HCT116 (cell line): ENCODE results near the gene TMEM11. TPM values are rescaled to one million over a fixed set of nuclear protein-coding genes. Genes with fewer than 3 reads are reported as not detected.

Source experiments
- ATAC-seq: fragments of 200-7000 bp; cut with Tn5 transposase; 2 replicates; pipeline ENCODE4 v1.9.1; 2020; ENCODE audit warnings: mild to moderate bottlenecking, moderate library complexity
- BruUV-seq: library from RNA; stranded (reverse); fragments of 400-500 nt; replicated peaks from 2 replicates; lab custom pipeline; 2021; lab: Mats Ljungman, UMichigan
- CTCF ChIA-PET: fragments of 300-600 bp; sonication (Branson Sonifier 250); formaldehyde crosslinking; loops from one replicate; lab custom pipeline; 2021; ENCODE audit warnings: antibody characterized with exemption; lab: Charles Lee
- POLR2A ChIA-PET: fragments of 300-600, 350-600 bp; sonication (Branson Sonifier 250); formaldehyde crosslinking; loops from one replicate; lab custom pipeline; 2021; ENCODE audit warnings: antibody characterized with exemption; lab: Charles Lee
- RAD21 ChIA-PET, 2 experiments: fragments of 300-600 bp; sonication (Branson Sonifier 250); formaldehyde crosslinking; loops; one replicate each; lab custom pipeline; 2023; ENCODE audit warnings: low total read pairs in 2 of 2; ENCODE audit not compliant: uncharacterized antibody in 2 of 2, unreplicated experiment in 2 of 2, low non-redundant PET in 1 of 2; lab: Charles Lee
- DNase-seq: peaks from one replicate; pipeline ENCODE4 v3.0.0-alpha.2; 2010; ENCODE audit warnings: low read depth, low spot score
- H2AFZ ChIP-seq: fragments of 200-600 bp; shearing (Covaris generic), sonication (generic); 2 replicates; pipeline ENCODE4 v1.6.1; 2017; ENCODE audit warnings: low read depth, mixed run types, mixed read lengths, antibody characterized with exemption, low read length; ENCODE audit not compliant: poor library complexity, severe bottlenecking
- H3K27ac ChIP-seq: 2 replicates; pipeline ENCODE4 v1.5.1; 2012; ENCODE audit warnings: low read depth, low read length
- H3K27me3 ChIP-seq: fragments of 200-600 bp; sonication (generic); 2 replicates; pipeline ENCODE4 v1.6.1; 2016; ENCODE audit warnings: mixed run types, low read length, mixed read lengths; ENCODE audit not compliant: insufficient read depth
- H3K36me3 ChIP-seq, 2 experiments: fragments of 200-500 bp in 1 of 2; fragments of 200-600 bp in 1 of 2; sonication (Bioruptor generic) in 1 of 2; sonication (generic) in 1 of 2; 2 replicates each; pipeline versions ENCODE4 v1.5.1 to v1.6.1; 2014 to 2016; ENCODE audit warnings: low read length in 2 of 2, inconsistent platforms in 1 of 2, mixed read lengths in 1 of 2, mixed run types in 1 of 2; ENCODE audit not compliant: insufficient read depth in 2 of 2, control insufficient read depth in 1 of 2
- H3K4me1 ChIP-seq, 2 experiments: fragments of 200-600 bp in 1 of 2; sonication (generic) in 1 of 2; 2 replicates each; pipeline versions ENCODE4 v1.5.1 to v1.6.1; 2012 to 2017; ENCODE audit warnings: low read length in 2 of 2, inconsistent platforms in 1 of 2, mild to moderate bottlenecking in 1 of 2, mixed read lengths in 1 of 2, mixed run types in 1 of 2, moderate library complexity in 1 of 2; ENCODE audit not compliant: insufficient read depth in 2 of 2, control insufficient read depth in 1 of 2
- H3K4me2 ChIP-seq: fragments of 200-600 bp; sonication (generic); 2 replicates; pipeline ENCODE4 v1.6.1; 2017; ENCODE audit warnings: mixed run types, low read length, mixed read lengths
- H3K4me3 ChIP-seq, 2 experiments: fragments of 200-600 bp in 1 of 2; sonication (generic) in 1 of 2; replicated peaks in 1 of 2; 2 replicates each; pipeline ENCODE4 v1.5.1; 2011 to 2016; ENCODE audit warnings: low read length in 2 of 2, control low read depth in 1 of 2, low read depth in 1 of 2, mild to moderate bottlenecking in 1 of 2, mixed read lengths in 1 of 2, mixed run types in 1 of 2
- H3K79me2 ChIP-seq: fragments of 200-600 bp; sonication (generic); 2 replicates; pipeline ENCODE4 v1.6.1; 2017; ENCODE audit warnings: mild to moderate bottlenecking, mixed run types, low read length, moderate library complexity, mixed read lengths; ENCODE audit not compliant: insufficient read depth
- H3K9ac ChIP-seq: fragments of 200-600 bp; sonication (generic); 2 replicates; pipeline ENCODE4 v1.6.1; 2016; ENCODE audit warnings: low read length, mixed read lengths
- H3K9me2 ChIP-seq: fragments of 200-600 bp; sonication (generic), shearing (Covaris generic); 2 replicates; pipeline ENCODE4 v1.6.1; 2017; ENCODE audit warnings: mixed run types, mild to moderate bottlenecking, moderate library complexity; ENCODE audit not compliant: insufficient read depth
- H3K9me3 ChIP-seq, 2 experiments: fragments of 200-500 bp in 1 of 2; fragments of 200-600 bp in 1 of 2; sonication (Bioruptor generic) in 1 of 2; sonication (generic) in 1 of 2; 2 replicates each; pipeline ENCODE4 v1.6.1; 2014 to 2017; ENCODE audit warnings: low read length in 2 of 2, mixed read lengths in 2 of 2, inconsistent platforms in 1 of 2, low read depth in 1 of 2, mild to moderate bottlenecking in 1 of 2, mixed run types in 1 of 2, moderate library complexity in 1 of 2; ENCODE audit not compliant: control insufficient read depth in 1 of 2, insufficient read depth in 1 of 2
- H4K20me1 ChIP-seq: fragments of 200-600 bp; sonication (generic), shearing (Covaris generic); 2 replicates; pipeline ENCODE4 v1.6.1; 2017; ENCODE audit warnings: mixed run types, mild to moderate bottlenecking, moderate library complexity; ENCODE audit not compliant: insufficient read depth
- CBX3 ChIP-seq: IDR thresholded peaks from 2 replicates; pipeline ENCODE4 v1.6.1; 2012; ENCODE audit warnings: low read depth
- CEBPB ChIP-seq: IDR thresholded peaks from 2 replicates; pipeline ENCODE4 v1.6.1; 2012; ENCODE audit warnings: low read depth
- EZH2 ChIP-seq: fragments of 200-600 bp; sonication (generic); IDR thresholded peaks from 2 replicates; pipeline ENCODE4 v1.6.1; 2017; ENCODE audit warnings: antibody characterized with exemption, mixed run types
- JUND ChIP-seq: IDR thresholded peaks from 2 replicates; pipeline ENCODE4 v1.6.1; 2012
- MAX ChIP-seq: IDR thresholded peaks from 2 replicates; pipeline ENCODE4 v1.6.1; 2012
- SP1 ChIP-seq: IDR thresholded peaks from 2 replicates; pipeline ENCODE4 v1.6.1; 2012; ENCODE audit warnings: low read depth
- YY1 ChIP-seq: IDR thresholded peaks from 2 replicates; pipeline ENCODE4 v1.6.1; 2011; ENCODE audit warnings: low read length, low read depth, moderate library complexity, mild to moderate bottlenecking; ENCODE audit not compliant: insufficient replicate concordance; ENCODE audit errors: extremely low read depth
- ZFX ChIP-seq: fragments of 450-650 bp; IDR thresholded peaks from 2 replicates; pipeline ENCODE4 v1.6.1; 2017
- ZNF274 ChIP-seq: fragments of 200-500 bp; sonication (Bioruptor generic); IDR thresholded peaks from 2 replicates; pipeline ENCODE4 v1.6.1; 2014; ENCODE audit warnings: mild to moderate bottlenecking, low read depth, low read length, inconsistent platforms
- intact Hi-C: fragments of 100-400 bp; cut with micrococcal nuclease; formaldehyde crosslinking; loops from 2 replicates; pipeline ENCODE4 v1.10.0; 2022
- total RNA-seq: library from RNA; stranded (reverse); gene quantifications from one replicate; pipeline ENCODE4 v1.2.1, GENCODE V29; 2021; ENCODE audit not compliant: unreplicated experiment
- TF ChIP-seq, protein P1 (sequence below): IDR thresholded peaks from 2 replicates; pipeline ENCODE4 v1.6.1; 2011; ENCODE audit warnings: mild to moderate bottlenecking, low read length, moderate library complexity; ENCODE audit not compliant: insufficient replicate concordance; ENCODE audit errors: extremely low read depth

The TMEM11 gene
- total RNA-seq, 1 experiment from 2014 or later, result 31.0 TPM

- ChIA-PET RAD21 (no interaction called here), CTCF (interaction anchor here (0.7 kb wide), 1 partner anchor 9 kb away, joined by 3 read pairs; no protein-coding TSS in a partner anchor), POLR2A (no interaction called here)
- Histone ChIP-seq H3K9ac (no peak overlapping the region), H3K27me3 (no peaks in the 10 kb centered on the region), H3K9me3 (no peaks in the 10 kb centered on the region), H3K4me1 (peaks cover 13 to 29% of the 10 kb centered on the region in 2 experiments), H4K20me1 (no peaks in the 10 kb centered on the region), H3K4me2 (no peak overlapping the region), H3K27ac (no peak overlapping the region), H3K36me3 (no peaks in the 10 kb centered on the region), H3K4me3 (no peak overlapping the region), H3K9me2 (no peaks in the 10 kb centered on the region), H3K79me2 (no peaks in the 10 kb centered on the region), H2AFZ (no peak overlapping the region)
- intact Hi-C loops, result no loop called here
- no TSS peak for BruUV-seq
- DNase-seq, result no peak
- ATAC-seq, result no peak
- TF ChIP-seq MAX (no peak), CBX3 (no peak)
These were observed 35.3 kb upstream of the TMEM11 start for GRCh38 chr17:21249086-21249795.

DNA sequence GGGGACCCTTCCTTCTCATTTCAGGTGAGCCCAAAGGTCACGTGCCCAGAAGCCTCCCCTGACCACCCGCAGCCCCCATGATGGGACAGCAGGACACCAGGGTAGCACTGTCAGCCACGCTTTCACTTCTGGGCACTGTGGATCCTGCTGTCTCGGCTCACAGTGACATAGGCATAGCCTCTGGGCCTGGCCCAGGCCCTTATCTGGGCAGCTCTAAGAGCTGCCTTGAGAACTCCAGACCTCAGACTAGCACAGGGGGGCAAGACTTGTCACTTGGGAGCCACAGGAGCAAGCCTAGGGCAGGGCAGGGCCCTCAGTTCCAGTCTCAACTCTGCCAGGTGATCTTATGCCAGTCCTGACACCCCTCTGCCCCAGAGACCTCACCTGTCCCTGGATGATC, 34.5 kb upstream of the TMEM11 start:
- Histone ChIP-seq H3K79me2 (no peaks in the 10 kb centered on the region), H3K27me3 (no peaks in the 10 kb centered on the region), H3K9ac (no peak overlapping the region), H3K9me3 (no peaks in the 10 kb centered on the region), H3K4me3 (no peak overlapping the region), H3K36me3 (no peaks in the 10 kb centered on the region), H2AFZ (no peak overlapping the region), H3K4me2 (no peak overlapping the region), H3K27ac (no peak overlapping the region), H3K4me1 (peaks cover 5 to 22% of the 10 kb centered on the region in 2 experiments), H4K20me1 (no peaks in the 10 kb centered on the region), H3K9me2 (no peaks in the 10 kb centered on the region)
- DNase-seq (no peak), ATAC-seq (no peak)
- ChIA-PET CTCF (no interaction called here), POLR2A (no interaction called here), RAD21 (no interaction called here)
- TF ChIP-seq MAX (no peak), CEBPB (no peak), YY1 (no peak), JUND (no peak), ZFX (no peak), EZH2 (no peak), SP1 (no peak), ZNF274 (no peak)
- TF ChIP-seq, protein P1, sequence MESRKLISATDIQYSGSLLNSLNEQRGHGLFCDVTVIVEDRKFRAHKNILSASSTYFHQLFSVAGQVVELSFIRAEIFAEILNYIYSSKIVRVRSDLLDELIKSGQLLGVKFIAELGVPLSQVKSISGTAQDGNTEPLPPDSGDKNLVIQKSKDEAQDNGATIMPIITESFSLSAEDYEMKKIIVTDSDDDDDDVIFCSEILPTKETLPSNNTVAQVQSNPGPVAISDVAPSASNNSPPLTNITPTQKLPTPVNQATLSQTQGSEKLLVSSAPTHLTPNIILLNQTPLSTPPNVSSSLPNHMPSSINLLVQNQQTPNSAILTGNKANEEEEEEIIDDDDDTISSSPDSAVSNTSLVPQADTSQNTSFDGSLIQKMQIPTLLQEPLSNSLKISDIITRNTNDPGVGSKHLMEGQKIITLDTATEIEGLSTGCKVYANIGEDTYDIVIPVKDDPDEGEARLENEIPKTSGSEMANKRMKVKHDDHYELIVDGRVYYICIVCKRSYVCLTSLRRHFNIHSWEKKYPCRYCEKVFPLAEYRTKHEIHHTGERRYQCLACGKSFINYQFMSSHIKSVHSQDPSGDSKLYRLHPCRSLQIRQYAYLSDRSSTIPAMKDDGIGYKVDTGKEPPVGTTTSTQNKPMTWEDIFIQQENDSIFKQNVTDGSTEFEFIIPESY, result no peak
- no TSS peak for BruUV-seq
- intact Hi-C loops, result no loop called here
